CD4-positive, alpha-beta T cell (primary cell): Measurements from ENCODE around the gene PHRF1. TPM values are rescaled to one million over a fixed set of nuclear protein-coding genes. Genes with fewer than 3 reads are reported as not detected.
A peak's percentile ranks its signal among the peaks of the same experiment; 100 is the strongest.
"Not testable (repeated sequence)": the region's sequence is repeated elsewhere in the genome, so short reads cannot be mapped to it uniquely, and the experiment has no call there.

Experiments used
- ATAC-seq: fragments of 200-7000 bp; cut with Tn5 transposase; one replicate; pipeline ENCODE4 v1.10.0; 2022; ENCODE audit warnings: mild to moderate bottlenecking; ENCODE audit not compliant: poor library complexity
- CTCF ChIA-PET: fragments of 350-600 bp; sonication (Branson Sonifier 250); formaldehyde crosslinking; loops from one replicate; lab custom pipeline; 2021; ENCODE audit warnings: antibody characterized with exemption, inconsistent platforms; lab: Charles Lee
- POLR2A ChIA-PET: fragments of 350-600 bp; sonication (Branson Sonifier 250); formaldehyde crosslinking; loops from one replicate; lab custom pipeline; 2021; ENCODE audit warnings: antibody characterized with exemption, inconsistent platforms; lab: Charles Lee
- DNase-seq, 14 experiments: peaks; one replicate each; pipeline ENCODE4 v3.0.0-alpha.2; 2013 to 2020; ENCODE audit warnings: mixed read lengths in 2 of 14
- H3K27ac ChIP-seq, 2 donors: one replicate each; pipeline versions ENCODE4 v1.5.1 to v1.7.0; 2013; ENCODE audit warnings: low read length in 2 of 2, low read depth in 1 of 2, mild to moderate bottlenecking in 1 of 2
- H3K27me3 ChIP-seq, 2 experiments: 1 replicate in 1 of 2; 2 replicates in 1 of 2; pipeline versions ENCODE4 v1.6.1 to v1.7.0; 2013; ENCODE audit warnings: low read length in 2 of 2, control low read depth in 1 of 2, mild to moderate bottlenecking in 1 of 2, moderate library complexity in 1 of 2; ENCODE audit not compliant: insufficient read depth in 2 of 2, control insufficient read depth in 1 of 2
- H3K36me3 ChIP-seq: one replicate; pipeline ENCODE4 v1.6.1; 2013; ENCODE audit warnings: low read length, control low read depth; ENCODE audit not compliant: insufficient read depth
- H3K4me1 ChIP-seq: one replicate; pipeline ENCODE4 v1.6.1; 2013; ENCODE audit warnings: low read length, control low read depth; ENCODE audit not compliant: insufficient read depth
- H3K4me3 ChIP-seq: one replicate; pipeline ENCODE4 v1.5.1; 2013; ENCODE audit warnings: mild to moderate bottlenecking, low read length, moderate library complexity
- H3K9me3 ChIP-seq, 2 experiments: 1 replicate in 1 of 2; 2 replicates in 1 of 2; pipeline versions ENCODE4 v1.6.1 to v1.7.0; 2013; ENCODE audit warnings: low read length in 2 of 2, mild to moderate bottlenecking in 2 of 2, control low read depth in 1 of 2, moderate library complexity in 1 of 2; ENCODE audit not compliant: control insufficient read depth in 1 of 2, insufficient read depth in 1 of 2
- H3K27ac Mint-ChIP-seq: one replicate; pipeline ENCODE4 v1.8.0; 2020; ENCODE audit warnings: mixed read lengths
- H3K27me3 Mint-ChIP-seq: one replicate; pipeline ENCODE4 v1.8.0; 2021; ENCODE audit warnings: mixed read lengths
- H3K36me3 Mint-ChIP-seq: one replicate; pipeline ENCODE4 v1.8.0; 2021; ENCODE audit warnings: low read depth, mixed read lengths
- H3K4me1 Mint-ChIP-seq: one replicate; pipeline ENCODE4 v1.8.0; 2021; ENCODE audit warnings: low read depth, mixed read lengths
- H3K4me3 Mint-ChIP-seq: one replicate; pipeline ENCODE4 v1.8.0; 2020; ENCODE audit warnings: mild to moderate bottlenecking, mixed read lengths
- H3K9me3 Mint-ChIP-seq: one replicate; pipeline ENCODE4 v1.8.0; 2020; ENCODE audit warnings: mixed read lengths
- intact Hi-C, 2 experiments: fragments of 100-400 bp; cut with DNase I in 1 of 2; cut with micrococcal nuclease in 1 of 2; formaldehyde crosslinking; loops; one replicate each; pipeline versions ENCODE4 v1.15.1 to v1.9.0; 2023 to 2025; cut with DNase I, micrococcal nuclease
- total RNA-seq, 174 experiments: library from RNA in 2 of 174; stranded (reverse) in 2 of 174; gene quantifications; one replicate each; pipeline ENCODE4 v1.2.3 and lab custom pipeline; 2021 to 2026
- TF ChIP-seq, protein P1 (sequence below): fragments of 200-600 bp; IDR thresholded peaks from one replicate; pipeline ENCODE4 v1.8.0; 2022; ENCODE audit warnings: antibody characterized with exemption, mild to moderate bottlenecking

The PHRF1 gene
- total RNA-seq, 2 experiments from 2014 or later, result 37.1 to 37.6 TPM

DNA sequence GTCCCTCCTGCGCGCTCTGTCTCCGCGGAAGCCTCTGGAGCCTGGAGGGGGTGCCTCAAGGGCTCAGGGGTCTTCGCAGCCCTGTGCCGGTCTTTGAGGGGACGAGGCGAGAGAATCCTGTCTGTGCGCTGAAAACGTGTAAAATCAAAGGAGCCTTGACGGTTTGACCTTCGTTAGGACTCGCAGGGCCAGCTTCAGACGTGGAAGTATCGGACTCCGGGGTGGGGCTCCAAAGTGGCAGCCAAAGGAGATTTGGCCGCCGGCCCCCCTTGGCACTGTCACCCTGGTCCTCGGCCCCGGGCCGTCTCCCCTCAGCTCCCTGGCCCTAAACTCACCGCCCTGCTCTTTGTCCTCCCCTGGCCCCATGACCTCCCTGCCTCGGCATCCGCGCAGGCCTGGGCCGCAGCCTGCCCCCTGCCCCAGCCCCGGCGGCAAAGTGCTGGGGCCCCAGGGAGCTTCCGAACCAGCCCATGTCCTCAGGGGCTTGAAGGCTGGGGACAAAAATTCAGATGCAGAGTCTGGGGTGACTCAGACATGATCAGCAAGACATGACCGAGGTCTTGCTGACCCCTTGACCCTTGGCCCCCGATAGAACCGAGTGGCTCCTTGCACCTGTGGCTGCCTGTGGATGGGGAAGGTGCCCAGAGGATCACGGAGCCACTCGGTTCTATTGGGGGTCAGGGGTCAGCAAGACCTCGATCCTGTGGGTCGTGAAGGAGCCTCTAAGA lies 6.9 kb upstream of the PHRF1 start:
- peak overlapping the region; percentile 17 for H3K27ac Mint-ChIP-seq
- H3K9me3 ChIP-seq, result no peaks in the 10 kb centered on the region
- TF ChIP-seq, protein P1, sequence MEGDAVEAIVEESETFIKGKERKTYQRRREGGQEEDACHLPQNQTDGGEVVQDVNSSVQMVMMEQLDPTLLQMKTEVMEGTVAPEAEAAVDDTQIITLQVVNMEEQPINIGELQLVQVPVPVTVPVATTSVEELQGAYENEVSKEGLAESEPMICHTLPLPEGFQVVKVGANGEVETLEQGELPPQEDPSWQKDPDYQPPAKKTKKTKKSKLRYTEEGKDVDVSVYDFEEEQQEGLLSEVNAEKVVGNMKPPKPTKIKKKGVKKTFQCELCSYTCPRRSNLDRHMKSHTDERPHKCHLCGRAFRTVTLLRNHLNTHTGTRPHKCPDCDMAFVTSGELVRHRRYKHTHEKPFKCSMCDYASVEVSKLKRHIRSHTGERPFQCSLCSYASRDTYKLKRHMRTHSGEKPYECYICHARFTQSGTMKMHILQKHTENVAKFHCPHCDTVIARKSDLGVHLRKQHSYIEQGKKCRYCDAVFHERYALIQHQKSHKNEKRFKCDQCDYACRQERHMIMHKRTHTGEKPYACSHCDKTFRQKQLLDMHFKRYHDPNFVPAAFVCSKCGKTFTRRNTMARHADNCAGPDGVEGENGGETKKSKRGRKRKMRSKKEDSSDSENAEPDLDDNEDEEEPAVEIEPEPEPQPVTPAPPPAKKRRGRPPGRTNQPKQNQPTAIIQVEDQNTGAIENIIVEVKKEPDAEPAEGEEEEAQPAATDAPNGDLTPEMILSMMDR, result no peak
- H3K4me1 Mint-ChIP-seq, result peaks cover 10% of the 10 kb centered on the region
- POLR2A ChIA-PET, result interaction anchor here (1.2 to 3.1 kb wide), 9 partner anchors 9 to 362 kb away, joined by 3 to 21 read pairs (median 7); partner anchors contain the start of genes BET1L, DEAF1, IRF7 and LMNTD2
- H3K4me1 ChIP-seq, result peaks cover 17% of the 10 kb centered on the region
- intact Hi-C loops, result loop anchor here (2.0 to 10.0 kb wide), 3 partner anchors 19 to 125 kb away; partner anchors contain the start of genes DEAF1 (in 1 of the 2), RNH1 (in 1 of the 2) and TMEM80 (in 1 of the 2)
- H3K27me3 ChIP-seq, result no peaks in the 10 kb centered on the region
- CTCF ChIA-PET, result interaction anchor here (0.9 to 1.8 kb wide), 3 partner anchors 9 to 15 kb away, joined by 3 to 9 read pairs (median 3); partner anchors contain the start of gene LMNTD2
- no peaks in the 10 kb centered on the region for H3K36me3 ChIP-seq
- H3K27me3 Mint-ChIP-seq, result no peaks in the 10 kb centered on the region
- no peaks in the 10 kb centered on the region for H3K36me3 Mint-ChIP-seq
- H3K4me3 ChIP-seq, result peak overlapping the region; percentile 70
- peak overlapping the region; percentile 17 to 69 for H3K27ac ChIP-seq
- ATAC-seq, result no peak
- DNase-seq, result no peak
- H3K9me3 Mint-ChIP-seq, result no peaks in the 10 kb centered on the region
- H3K4me3 Mint-ChIP-seq, result peak overlapping the region; percentile 82

DNA sequence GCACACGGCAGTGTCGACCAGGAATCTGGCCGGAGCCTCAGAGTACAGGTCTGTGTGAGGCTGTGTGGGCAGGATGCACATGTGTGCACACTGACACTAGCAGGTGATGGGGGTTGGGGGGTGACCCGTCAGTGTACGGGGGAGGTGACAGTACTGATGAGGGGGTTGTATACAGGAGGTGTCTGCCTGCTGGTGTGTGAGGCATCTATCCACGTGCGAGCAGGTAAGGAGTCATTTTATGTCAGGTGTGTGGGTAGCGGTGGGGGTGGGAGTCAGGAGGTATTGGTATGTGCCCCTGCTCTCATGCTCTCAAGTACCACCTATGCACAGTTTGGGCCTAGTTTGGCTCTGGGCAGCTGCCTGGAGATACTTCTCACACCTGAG lies 4.5 kb upstream of the PHRF1 start:
- Histone ChIP-seq H3K4me1 (peaks cover 30% of the 10 kb centered on the region), H3K27me3 (no peaks in the 10 kb centered on the region), H3K36me3 (no peaks in the 10 kb centered on the region), H3K9me3 (no peaks in the 10 kb centered on the region), H3K4me3 (no peak overlapping the region), H3K27ac (no peak overlapping the region)
- intact Hi-C loops, result no loop called here
- H3K27ac Mint-ChIP-seq, result no peak overlapping the region
- peaks cover 4% of the 10 kb centered on the region for H3K27me3 Mint-ChIP-seq
- H3K36me3 Mint-ChIP-seq, result peaks cover 5% of the 10 kb centered on the region
- CTCF ChIA-PET, result no interaction called here
- DNase-seq, result no peak
- TF ChIP-seq, protein P1, result no peak
- H3K4me3 Mint-ChIP-seq, result peak overlapping the region; percentile 20
- peaks cover 19% of the 10 kb centered on the region for H3K4me1 Mint-ChIP-seq
- POLR2A ChIA-PET, result no interaction called here
- H3K9me3 Mint-ChIP-seq, result no peaks in the 10 kb centered on the region
- ATAC-seq, result no peak

DNA sequence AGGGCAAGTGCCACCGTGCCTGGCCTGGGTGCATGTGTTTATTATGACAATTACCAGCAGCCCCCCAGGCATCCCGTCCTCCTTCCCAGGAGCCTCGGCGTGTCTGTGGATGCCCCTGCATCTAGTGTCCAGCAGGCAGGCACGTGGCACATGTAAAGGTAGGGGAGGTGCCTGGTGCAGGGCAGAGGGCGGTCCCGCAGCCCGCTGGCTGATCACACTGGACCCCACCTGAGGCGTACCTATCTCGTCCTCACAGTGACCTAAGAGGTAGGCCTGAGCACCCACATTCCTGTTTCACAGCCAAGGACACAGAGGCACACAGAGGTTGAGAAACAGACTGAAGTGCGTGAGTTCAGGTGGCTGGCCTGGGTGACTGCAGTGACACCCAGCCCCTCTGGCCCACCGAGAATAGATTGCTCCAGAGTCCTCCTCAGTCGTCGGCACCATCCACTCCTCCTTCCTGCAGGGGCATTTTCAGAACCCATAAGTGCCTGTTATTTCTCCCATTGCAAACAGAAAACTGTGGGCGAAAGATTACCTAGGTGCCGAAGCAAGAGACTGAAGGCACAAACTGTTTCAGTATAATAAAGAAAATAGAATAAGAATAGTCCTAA lies 3.0 kb upstream of the PHRF1 start:
- ChIA-PET POLR2A (no interaction called here), CTCF (no interaction called here)
- no peak overlapping the region for H3K27ac Mint-ChIP-seq
- TF ChIP-seq, protein P1, result no peak
- peaks cover 42% of the 10 kb centered on the region for H3K4me1 ChIP-seq
- H3K27me3 ChIP-seq, result no peaks in the 10 kb centered on the region
- ATAC-seq (no peak), DNase-seq (no peak)
- H3K27me3 Mint-ChIP-seq, result peaks cover 4% of the 10 kb centered on the region
- H3K27ac ChIP-seq, result no peak overlapping the region
- H3K9me3 ChIP-seq, result no peaks in the 10 kb centered on the region
- H3K4me3 ChIP-seq, result no peak overlapping the region
- no peak overlapping the region for H3K4me3 Mint-ChIP-seq
- H3K36me3 ChIP-seq, result peaks cover 2% of the 10 kb centered on the region
- intact Hi-C loops, result no loop called here
- H3K9me3 Mint-ChIP-seq, result no peaks in the 10 kb centered on the region
- peaks cover 25% of the 10 kb centered on the region for H3K4me1 Mint-ChIP-seq
- H3K36me3 Mint-ChIP-seq, result peaks cover 10% of the 10 kb centered on the region

DNA sequence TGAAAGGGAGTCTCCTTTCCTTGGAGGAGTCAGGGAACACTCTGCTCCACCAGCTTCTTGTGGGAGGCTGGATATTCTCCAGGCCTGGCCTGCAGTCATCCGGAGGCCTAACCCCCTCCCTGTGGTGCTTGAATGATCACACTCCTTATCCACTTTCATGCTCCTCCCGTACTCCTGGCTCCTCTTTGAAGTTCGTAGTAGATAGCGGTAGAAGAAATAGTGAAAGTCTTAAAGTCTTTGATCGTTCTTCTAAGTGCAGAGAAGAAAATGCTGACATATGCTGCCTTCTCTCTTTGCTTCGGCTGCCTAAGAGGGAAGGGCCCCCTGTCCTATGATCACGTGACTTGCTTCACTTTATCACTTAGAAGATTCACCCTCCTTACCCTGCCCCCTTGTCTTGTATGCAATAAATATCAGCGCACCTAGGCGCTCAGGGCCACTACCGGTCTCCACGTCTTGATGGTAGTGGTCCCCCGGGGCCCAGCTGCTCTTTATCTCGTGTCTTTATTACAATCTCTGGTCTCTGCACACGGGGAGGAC lies 2.2 kb upstream of the PHRF1 start:
- H3K36me3 ChIP-seq, H3K9me3 Mint-ChIP-seq, H3K27me3 Mint-ChIP-seq, POLR2A ChIA-PET, H3K9me3 ChIP-seq, CTCF ChIA-PET, H3K27me3 ChIP-seq, H3K36me3 Mint-ChIP-seq, ATAC-seq, H3K27ac ChIP-seq: not testable (repeated sequence)
- Mint-ChIP-seq H3K4me3 (peak overlapping the region; percentile 93), H3K4me1 (peaks cover 34% of the 10 kb centered on the region), H3K27ac (peak overlapping the region; percentile 89)
- intact Hi-C loops, result loop anchor here (2.0 kb wide), 2 partner anchors 13 to 37 kb away; partner anchors contain the start of genes LMNTD2 (in 1 of the 2), LRRC56 (in 1 of the 2) and RASSF7 (in 1 of the 2)
- peak in 5 of 14 experiments; percentile 9 to 64 (median 59) for DNase-seq
- peaks cover 47% of the 10 kb centered on the region for H3K4me1 ChIP-seq
- H3K4me3 ChIP-seq, result peak overlapping the region; percentile 49
